ENCODE results near the gene DYRK4.
A peak's percentile ranks its signal among the peaks of the same experiment; 100 is the strongest.

The DYRK4 gene

GRCh38 chr12:4564818-4565217 is 2.8 kb downstream of the DYRK4 start:
- DNase-seq: no peak

DNA sequence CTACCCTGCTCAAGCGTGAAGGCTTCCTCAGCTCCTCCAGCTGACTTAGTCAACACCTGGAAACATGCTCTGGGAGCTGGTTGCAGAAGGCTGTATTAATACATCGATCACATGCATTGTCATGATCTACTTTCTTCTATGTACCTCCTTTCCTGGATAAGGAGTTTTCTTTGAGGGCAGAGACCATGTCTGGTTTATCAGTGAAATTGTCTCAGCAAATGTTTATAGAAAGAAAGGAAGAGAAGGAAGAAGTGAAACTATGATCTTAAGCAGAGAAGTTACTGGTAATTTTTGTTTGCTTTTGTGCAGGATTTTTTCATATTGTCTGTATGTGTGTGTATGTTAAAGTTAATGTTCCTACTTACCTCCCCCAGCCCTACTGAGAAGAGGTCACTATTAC is 4.5 kb downstream of the DYRK4 start:
- no peak for DNase-seq

DNA sequence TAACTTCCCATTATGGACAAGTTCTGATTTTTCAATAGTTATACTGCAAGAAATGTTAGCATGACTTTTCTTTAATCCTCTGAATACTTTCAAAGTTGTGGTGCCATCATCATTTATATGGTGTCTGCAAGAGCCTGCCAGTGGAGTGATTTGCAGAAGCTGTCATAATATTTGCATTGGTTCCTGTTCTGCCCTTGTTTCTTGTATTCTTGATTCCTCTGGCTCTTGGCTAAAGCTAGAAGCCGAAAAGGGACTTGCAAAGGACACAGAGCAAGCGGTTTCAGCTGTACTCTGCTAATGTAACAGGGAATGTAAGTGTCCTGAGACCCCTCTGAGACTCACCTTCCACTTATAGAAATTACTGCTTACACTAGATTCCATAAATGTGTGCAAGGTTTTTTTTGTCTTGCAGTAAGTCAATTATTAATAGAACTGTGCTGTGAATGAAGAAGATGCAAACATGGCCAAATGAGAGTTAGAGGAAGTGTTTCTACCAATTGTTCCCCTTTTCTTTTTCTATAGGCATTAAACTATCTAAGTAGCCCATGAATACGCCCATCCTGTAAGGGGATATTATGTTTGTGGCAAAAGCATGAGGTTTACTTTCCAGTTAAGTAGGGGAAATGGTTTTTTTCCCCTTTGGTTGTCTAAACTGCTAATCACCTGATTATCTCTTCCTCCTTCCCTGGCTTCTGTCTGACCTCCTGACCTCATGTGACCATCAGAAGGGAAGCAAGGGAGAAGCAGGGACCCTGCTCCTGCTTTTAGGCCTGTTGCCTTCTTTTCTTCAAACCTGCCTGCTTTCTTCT is 5.3 kb downstream of the DYRK4 start:
- DNase-seq: no peak

- no peak for DNase-seq
Measured at GRCh38 chr12:4569261-4569660, 7.3 kb downstream of the DYRK4 start.

GRCh38 chr12:4572680-4573079 is 10.7 kb downstream of the DYRK4 start:
- no peak for DNase-seq

GRCh38 chr12:4579305-4580102 is 17.5 kb downstream of the DYRK4 start:
- DNase-seq: no peak

GRCh38 chr12:4580281-4580688 is 18.3 kb downstream of the DYRK4 start:
- no peak for DNase-seq

GRCh38 chr12:4584281-4584680 is 22.3 kb downstream of the DYRK4 start:
- no peak for DNase-seq

DNA sequence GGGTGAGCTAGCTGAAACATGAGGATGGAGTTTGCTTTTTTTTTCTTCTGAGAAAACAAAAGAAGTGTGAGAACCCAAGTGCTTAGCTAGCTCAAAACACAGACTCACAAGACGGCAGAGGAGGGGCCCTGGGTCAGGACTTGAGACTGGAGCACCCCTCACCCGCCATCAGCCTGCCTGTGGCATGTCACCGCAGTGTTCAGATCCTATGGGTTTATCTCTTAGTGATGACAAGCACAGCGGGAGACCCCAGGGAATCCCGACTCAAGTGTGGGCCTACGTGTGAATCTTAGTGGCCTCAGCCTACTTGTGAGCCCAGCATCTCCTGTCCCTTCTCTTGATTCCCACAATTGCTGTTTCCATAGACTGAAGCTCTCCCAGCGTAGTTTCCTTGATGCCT is 22.9 kb downstream of the DYRK4 start:
- DNase-seq: no peak

DNA sequence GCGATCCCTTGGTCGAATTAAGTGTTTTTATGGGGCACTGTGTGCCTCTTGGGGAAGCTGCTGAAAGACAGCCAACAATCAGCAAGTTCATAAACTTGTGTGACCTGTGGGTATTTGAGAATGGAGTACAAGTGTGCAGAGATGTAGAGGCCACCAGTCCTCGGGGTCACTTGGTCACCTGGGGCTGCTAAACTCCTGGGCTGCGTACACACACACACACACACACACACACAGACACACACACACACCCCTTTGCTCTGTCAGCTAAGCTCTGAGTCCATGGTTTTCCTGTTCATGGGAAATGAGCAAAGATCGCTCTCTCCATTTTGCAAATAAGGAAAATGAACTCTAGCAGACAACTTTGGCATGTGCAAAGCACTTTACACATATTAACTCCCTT is 24.5 kb downstream of the DYRK4 start:
- DNase-seq: no peak

DNA sequence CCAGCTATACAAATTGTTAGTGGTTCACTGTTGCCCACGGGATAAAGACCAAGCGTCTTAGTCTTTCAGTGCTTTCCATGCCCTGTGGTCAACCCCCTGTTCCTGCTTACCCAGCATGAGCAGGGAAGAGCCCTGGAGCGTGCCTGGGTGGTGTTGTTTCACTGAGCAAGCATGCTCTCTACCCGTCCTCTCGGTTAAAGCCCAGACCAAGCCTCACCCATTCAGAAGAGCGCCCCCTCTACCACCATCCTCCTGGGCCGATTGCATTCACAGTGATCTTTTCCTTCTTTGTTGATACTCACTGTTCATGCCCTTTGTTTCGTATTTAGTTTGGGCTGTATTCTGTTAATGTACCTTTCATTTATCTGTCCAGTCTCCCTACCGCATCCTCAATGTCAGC is 25.1 kb downstream of the DYRK4 start:
- DNase-seq: no peak

DNA sequence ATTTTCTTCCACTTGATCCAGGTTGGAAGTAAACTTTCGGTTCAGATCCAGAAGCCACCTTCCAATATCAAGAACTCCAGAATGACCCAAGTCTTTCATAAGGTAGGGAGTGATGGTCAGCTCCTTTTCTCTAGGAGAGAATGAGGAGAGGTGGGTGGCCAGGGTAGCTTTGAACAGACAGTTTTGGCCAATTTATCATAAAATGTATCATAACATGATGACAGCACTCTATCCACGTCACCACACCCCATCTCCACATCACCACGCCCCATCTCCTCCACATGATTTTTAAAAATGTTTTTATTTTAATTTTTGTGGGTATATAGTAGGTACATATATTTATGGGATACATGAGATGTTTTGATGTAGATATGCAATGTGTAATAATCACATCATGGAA is 26.9 kb downstream of the DYRK4 start:
- DNase-seq: no peak

GRCh38 chr12:4589941-4590340 is 27.9 kb downstream of the DYRK4 start:
- no peak for DNase-seq

DNA sequence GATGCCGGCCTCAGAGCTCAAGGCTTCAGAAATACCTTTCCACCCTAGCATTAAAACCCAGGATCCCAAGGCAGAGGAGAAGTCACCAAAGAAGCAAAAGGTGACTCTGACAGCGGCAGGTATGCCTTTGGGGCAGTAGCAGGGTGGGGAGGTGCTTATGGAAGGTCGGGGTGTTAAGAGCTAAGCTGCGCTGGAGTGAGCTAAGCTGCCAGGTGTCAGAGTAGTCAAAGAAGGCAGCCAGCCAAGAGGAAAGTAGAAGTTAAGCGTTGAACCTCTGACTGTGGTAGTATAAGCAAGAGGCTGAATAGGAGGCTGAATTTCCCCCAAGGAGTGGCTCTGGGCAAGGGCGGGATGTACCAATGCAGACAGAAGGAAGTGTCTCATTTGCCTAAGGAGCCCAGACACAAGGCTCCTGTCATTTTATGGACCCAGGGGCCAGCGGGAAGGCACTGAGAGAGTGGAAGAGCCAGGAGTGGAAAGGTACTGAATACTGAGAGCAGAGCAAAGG is 29.2 kb downstream of the DYRK4 start:
- DNase-seq: no peak

DNA sequence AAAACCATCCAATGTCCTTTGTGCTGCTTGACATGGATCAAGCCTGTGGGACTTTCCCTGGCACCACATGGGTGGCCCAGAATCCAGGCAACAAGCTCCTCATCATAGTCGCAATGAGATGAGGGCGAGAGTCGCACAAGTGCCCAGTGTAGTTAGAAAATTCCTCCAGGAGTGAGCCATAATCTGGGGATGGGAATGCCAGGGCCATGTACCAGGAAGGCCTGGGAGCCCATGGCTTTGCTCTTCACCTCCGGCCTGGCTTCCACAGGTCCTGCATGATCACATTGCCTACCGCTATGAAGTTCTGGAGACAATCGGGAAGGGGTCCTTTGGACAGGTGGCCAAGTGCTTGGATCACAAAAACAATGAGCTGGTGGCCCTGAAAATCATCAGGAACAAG is 33.9 kb downstream of the DYRK4 start:
- DNase-seq: no peak

GRCh38 chr12:4603421-4603820 is 41.4 kb downstream of the DYRK4 start:
- no peak for DNase-seq

DNA sequence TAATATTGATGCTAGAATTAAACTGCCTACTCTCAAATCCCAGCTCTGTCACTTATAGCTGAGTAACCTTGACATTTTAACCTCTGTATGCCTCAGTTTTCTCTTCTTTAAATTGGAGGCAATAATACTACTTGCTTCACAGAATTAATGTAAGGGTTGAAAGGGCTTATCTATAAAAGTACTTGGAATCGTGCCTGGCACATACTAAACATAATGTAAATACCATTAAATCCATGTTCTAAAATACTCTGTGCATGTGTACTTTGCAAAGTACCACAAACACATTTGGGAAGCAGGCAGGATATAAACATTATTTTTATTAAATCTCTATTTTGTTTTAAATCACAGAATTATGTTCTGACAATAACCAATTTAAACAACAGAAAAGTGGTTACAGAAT is 41.9 kb downstream of the DYRK4 start:
- DNase-seq: no peak

DNA sequence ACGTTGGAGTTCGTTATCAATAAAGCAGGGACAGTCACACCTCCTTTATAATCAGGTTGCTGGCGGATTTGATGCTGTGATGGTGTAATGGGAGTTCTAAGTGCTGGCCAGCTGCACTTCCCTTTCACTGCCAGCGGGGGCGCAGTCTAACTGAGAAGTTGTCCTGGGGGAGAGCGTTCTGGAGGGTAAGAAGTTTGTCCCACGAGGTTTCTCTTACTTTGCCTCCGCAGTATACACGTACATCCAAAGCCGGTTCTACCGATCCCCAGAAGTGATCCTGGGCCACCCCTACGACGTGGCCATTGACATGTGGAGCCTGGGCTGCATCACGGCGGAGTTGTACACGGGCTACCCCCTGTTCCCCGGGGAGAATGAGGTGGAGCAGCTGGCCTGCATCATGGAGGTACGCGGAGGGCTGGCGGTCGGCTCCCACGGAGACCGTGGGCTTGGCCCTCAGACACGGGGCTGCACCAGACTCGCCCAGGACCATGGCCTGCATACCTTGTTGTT is 42.7 kb downstream of the DYRK4 start:
- DNase-seq: peak; percentile 71

DNA sequence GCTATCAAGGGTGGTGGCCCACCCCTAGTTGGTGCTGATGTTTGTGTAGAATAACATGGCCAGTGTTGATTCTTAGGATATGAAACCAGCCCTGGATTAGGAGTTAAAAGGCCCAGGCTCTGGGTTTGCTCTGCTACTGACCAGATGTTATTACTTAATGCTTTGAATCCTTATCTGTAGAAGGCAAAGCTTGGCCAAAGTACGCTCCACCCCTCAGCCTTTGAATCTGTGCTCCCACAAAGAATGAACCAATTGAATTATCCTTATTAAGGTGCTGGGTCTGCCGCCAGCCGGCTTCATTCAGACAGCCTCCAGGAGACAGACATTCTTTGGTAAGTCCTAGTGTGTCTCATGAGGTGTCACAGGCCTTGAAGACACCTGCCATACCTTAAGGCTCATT is 45.0 kb downstream of the DYRK4 start:
- DNase-seq: no peak

GRCh38 chr12:4609071-4609470 is 47.1 kb downstream of the DYRK4 start:
- no peak for DNase-seq

GRCh38 chr12:4610481-4610880 is 48.5 kb downstream of the DYRK4 start:
- no peak for DNase-seq

- no peak for DNase-seq
Measured at GRCh38 chr12:4615667-4616066, 53.7 kb downstream of the DYRK4 start.

GRCh38 chr12:4621511-4621910 is 59.5 kb downstream of the DYRK4 start:
- no peak for DNase-seq

GRCh38 chr12:4626543-4626942 is 64.5 kb downstream of the DYRK4 start:
- no peak for DNase-seq
